ENCODE results near the gene WFDC8.

WFDC8 gene

GRCh38 chr20:45539382-45539781 lies 39.7 kb downstream of the WFDC8 start, which contains the start of gene WFDC6:
Gene WFDC6 (minus strand): TSS chr20:45539482. CDS start chr20:45539407, 75 bp downstream.
- no peak for TF ChIP-seq CTCF (IDR thresholded peaks at IDR 0.05; ENCODE audit: control insufficient read depth, insufficient read depth, low read depth, low read length, missing control alignments)
- no peak for DNase-seq (ENCODE audit: low read depth)

DNA sequence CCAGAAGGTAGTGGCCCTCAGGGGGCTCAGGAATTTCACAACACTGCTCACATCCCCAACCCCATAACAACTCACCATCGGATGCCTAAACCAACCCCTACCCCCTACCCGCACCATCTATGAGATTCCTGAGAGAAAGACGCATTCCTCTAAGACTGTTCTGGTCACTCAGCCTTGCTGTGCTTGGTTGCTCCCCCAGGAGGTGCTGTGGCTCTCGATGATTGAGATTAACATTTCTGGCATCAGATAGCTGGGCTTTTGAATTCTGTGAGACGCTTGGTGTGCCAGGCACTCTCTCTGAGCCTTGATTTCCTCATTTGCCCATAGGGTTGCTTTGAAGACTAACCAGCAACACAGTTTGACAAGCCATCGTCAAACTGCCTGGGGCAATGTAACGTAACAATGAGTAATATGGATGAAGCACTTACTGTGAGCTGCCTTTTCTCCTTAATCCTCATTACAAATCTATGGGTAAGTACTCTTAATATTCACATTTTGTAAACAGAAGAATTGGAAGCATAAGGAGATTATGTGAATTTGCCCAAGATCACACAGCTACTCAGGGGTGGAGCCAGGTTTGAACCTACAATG lies 40.8 kb downstream of the WFDC8 start:
- no peak for DNase-seq (ENCODE audit: low read depth)
- H3K4me3 ChIP-seq (ENCODE audit: control insufficient read depth, low read depth, low read length): no peak overlapping the region
- TF ChIP-seq CTCF (IDR thresholded peaks at IDR 0.05; ENCODE audit: control insufficient read depth, insufficient read depth, low read depth, low read length, missing control alignments): no peak

More at GRCh38 chr20:45539382-45539781, 39.7 kb downstream of the WFDC8 start, which contains the start of gene WFDC6:
- H3K4me3 ChIP-seq (ENCODE audit: control insufficient read depth, low read depth, low read length): no peak within 1 kb of the TSS

- H3K4me3 ChIP-seq (ENCODE audit: control insufficient read depth, low read depth, low read length): no peak overlapping the region
- DNase-seq (ENCODE audit: low read depth): no peak
- no peak for TF ChIP-seq CTCF (IDR thresholded peaks at IDR 0.05; ENCODE audit: control insufficient read depth, insufficient read depth, low read depth, low read length, missing control alignments)
These were observed 51.8 kb downstream of the WFDC8 start for GRCh38 chr20:45527294-45527693.

GRCh38 chr20:45523821-45524220 lies 55.3 kb downstream of the WFDC8 start:
- no peak for DNase-seq (ENCODE audit: low read depth)
- H3K4me3 ChIP-seq (ENCODE audit: control insufficient read depth, low read depth, low read length): no peak overlapping the region
- TF ChIP-seq CTCF (IDR thresholded peaks at IDR 0.05; ENCODE audit: control insufficient read depth, insufficient read depth, low read depth, low read length, missing control alignments): no peak

- TF ChIP-seq CTCF (IDR thresholded peaks at IDR 0.05; ENCODE audit: control insufficient read depth, insufficient read depth, low read depth, low read length, missing control alignments): no peak
- no peak for DNase-seq (ENCODE audit: low read depth)
- H3K4me3 ChIP-seq (ENCODE audit: control insufficient read depth, low read depth, low read length): no peak overlapping the region
These were observed 60.8 kb downstream of the WFDC8 start for GRCh38 chr20:45518282-45518681.

- no peak for TF ChIP-seq CTCF (IDR thresholded peaks at IDR 0.05; ENCODE audit: control insufficient read depth, insufficient read depth, low read depth, low read length, missing control alignments)
- no peak within 1 kb of the TSS for H3K4me3 ChIP-seq (ENCODE audit: control insufficient read depth, low read depth, low read length)
- no peak for DNase-seq (ENCODE audit: low read depth)
These were observed 63.8 kb downstream of the WFDC8 start, which contains the start of gene SPINT3 for GRCh38 chr20:45515147-45515913. Gene SPINT3 (minus strand): TSS chr20:45515622. CDS start chr20:45515608, 14 bp downstream.
